Measurements from ENCODE around the gene TEX11. TPM values are rescaled to one million over a fixed set of nuclear protein-coding genes. Genes with fewer than 3 reads are reported as not detected.

Gene TEX11
- not detected for total RNA-seq

DNA sequence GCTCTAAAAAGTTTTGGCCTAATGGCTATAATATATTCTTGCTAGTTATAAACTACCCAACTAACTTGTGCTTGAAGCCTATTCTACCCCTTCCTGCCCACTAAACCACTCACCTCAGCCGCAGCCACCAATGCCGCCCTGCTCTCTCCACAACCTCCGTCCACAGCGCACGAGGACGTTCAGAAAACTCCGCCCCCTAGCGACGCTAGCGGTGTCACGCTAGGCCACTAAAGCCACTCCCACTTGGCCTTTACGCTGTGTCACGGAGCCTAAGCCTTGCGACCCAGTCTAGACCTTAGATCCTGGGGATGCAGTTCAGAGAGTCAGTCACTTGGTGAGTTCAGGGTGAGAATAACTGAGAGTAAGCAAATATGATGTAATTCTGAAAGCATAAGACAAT, at the start of gene TEX11:
Gene TEX11, minus strand, starts transcription at position 171 of the 400 bp plus-strand sequence. CDS start 922 bp downstream, outside the sequence.
- 77% methylated on average over 14 of the region's 14 CpGs for WGBS
- Histone ChIP-seq H3K4me3 (no peak within 1 kb of the TSS), H3K27ac (no peak within 1 kb of the TSS), H3K27me3 (no peaks in the 10 kb centered on the region), H3K36me3 (no peaks in the 10 kb centered on the region), H3K9me3 (no peaks in the 10 kb centered on the region), H3K4me1 (no peaks in the 10 kb centered on the region)
- TF ChIP-seq POLR2AphosphoS5 (IDR thresholded peaks at IDR 0.05) = no peak
- TF ChIP-seq, protein P1, sequence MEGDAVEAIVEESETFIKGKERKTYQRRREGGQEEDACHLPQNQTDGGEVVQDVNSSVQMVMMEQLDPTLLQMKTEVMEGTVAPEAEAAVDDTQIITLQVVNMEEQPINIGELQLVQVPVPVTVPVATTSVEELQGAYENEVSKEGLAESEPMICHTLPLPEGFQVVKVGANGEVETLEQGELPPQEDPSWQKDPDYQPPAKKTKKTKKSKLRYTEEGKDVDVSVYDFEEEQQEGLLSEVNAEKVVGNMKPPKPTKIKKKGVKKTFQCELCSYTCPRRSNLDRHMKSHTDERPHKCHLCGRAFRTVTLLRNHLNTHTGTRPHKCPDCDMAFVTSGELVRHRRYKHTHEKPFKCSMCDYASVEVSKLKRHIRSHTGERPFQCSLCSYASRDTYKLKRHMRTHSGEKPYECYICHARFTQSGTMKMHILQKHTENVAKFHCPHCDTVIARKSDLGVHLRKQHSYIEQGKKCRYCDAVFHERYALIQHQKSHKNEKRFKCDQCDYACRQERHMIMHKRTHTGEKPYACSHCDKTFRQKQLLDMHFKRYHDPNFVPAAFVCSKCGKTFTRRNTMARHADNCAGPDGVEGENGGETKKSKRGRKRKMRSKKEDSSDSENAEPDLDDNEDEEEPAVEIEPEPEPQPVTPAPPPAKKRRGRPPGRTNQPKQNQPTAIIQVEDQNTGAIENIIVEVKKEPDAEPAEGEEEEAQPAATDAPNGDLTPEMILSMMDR (IDR thresholded peaks at IDR 0.05) = no peak
- no peak for TF ChIP-seq EP300 (IDR thresholded peaks at IDR 0.05)
- TF ChIP-seq POLR2A (IDR thresholded peaks at IDR 0.05) = no peak
- no peak for DNase-seq (ENCODE audit: low spot score in 2 of 2)

GRCh38 chrX:70954871-70955270, 46.4 kb upstream of the TEX11 start:
- 96% methylated on average over 3 of the region's 3 CpGs for WGBS
- H3K4me3 ChIP-seq = no peak overlapping the region
- H3K9me3 ChIP-seq = no peaks in the 10 kb centered on the region
- no peaks in the 10 kb centered on the region for H3K36me3 ChIP-seq
- no peaks in the 10 kb centered on the region for H3K4me1 ChIP-seq
- no peak overlapping the region for H3K27ac ChIP-seq
- no peak for DNase-seq (ENCODE audit: low spot score in 2 of 2)
- no peaks in the 10 kb centered on the region for H3K27me3 ChIP-seq
- TF ChIP-seq POLR2A (IDR thresholded peaks at IDR 0.05) = no peak
- TF ChIP-seq POLR2AphosphoS5 (IDR thresholded peaks at IDR 0.05) = no peak
- no peak for TF ChIP-seq EP300 (IDR thresholded peaks at IDR 0.05)
- TF ChIP-seq, protein P1 (IDR thresholded peaks at IDR 0.05) = no peak

DNA sequence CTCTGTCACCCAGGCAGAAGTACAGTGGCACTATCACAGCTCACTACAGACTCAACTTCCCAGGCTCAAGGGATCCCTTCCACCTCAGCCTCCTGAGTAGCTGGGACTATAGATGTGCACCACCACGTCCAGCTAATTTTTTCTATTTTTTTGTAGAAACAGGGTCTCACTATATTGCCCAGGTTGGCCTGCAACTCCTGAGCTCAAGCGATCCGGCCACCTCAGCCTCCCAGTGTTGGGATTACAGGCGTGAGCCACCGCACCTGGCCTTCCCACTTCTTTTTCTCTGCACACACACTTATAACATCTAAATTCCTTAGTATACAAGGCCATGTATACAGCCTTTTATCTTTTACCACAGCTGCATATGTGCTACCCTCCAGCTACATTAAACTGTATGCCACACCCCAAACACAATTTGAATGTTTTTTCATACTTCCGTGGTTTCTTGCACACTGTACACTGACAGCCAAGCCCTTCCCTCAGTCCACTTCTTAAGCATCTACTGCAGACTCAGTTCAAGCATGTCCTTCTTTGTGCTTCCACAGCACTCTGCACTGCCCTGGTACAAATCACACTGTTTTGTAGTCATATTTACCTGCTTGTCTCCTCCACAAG, 15.9 kb upstream of the TEX11 start:
- H3K27ac ChIP-seq = no peak overlapping the region
- DNase-seq (ENCODE audit: low spot score in 2 of 2) = no peak
- H3K36me3 ChIP-seq = no peaks in the 10 kb centered on the region
- H3K27me3 ChIP-seq = no peaks in the 10 kb centered on the region
- no peaks in the 10 kb centered on the region for H3K9me3 ChIP-seq
- TF ChIP-seq EP300 (IDR thresholded peaks at IDR 0.05) (no peak), POLR2A (IDR thresholded peaks at IDR 0.05) (no peak), POLR2AphosphoS5 (IDR thresholded peaks at IDR 0.05) (no peak)
- TF ChIP-seq, protein P1 (IDR thresholded peaks at IDR 0.05) = no peak
- H3K4me1 ChIP-seq = no peaks in the 10 kb centered on the region
- 83% methylated on average over 6 of the region's 6 CpGs for WGBS
- no peak overlapping the region for H3K4me3 ChIP-seq

- no peaks in the 10 kb centered on the region for H3K27me3 ChIP-seq
- TF ChIP-seq, protein P1 (IDR thresholded peaks at IDR 0.05) = no peak
- no peak for TF ChIP-seq POLR2AphosphoS5 (IDR thresholded peaks at IDR 0.05)
- no peak for TF ChIP-seq POLR2A (IDR thresholded peaks at IDR 0.05)
- no peak for TF ChIP-seq EP300 (IDR thresholded peaks at IDR 0.05)
- no peaks in the 10 kb centered on the region for H3K36me3 ChIP-seq
- DNase-seq (ENCODE audit: low spot score in 2 of 2) = no peak
- no peaks in the 10 kb centered on the region for H3K4me1 ChIP-seq
- no peaks in the 10 kb centered on the region for H3K9me3 ChIP-seq
- WGBS = 17% methylated on average over 5 of the region's 5 CpGs
- H3K4me3 ChIP-seq = no peak overlapping the region
- no peak overlapping the region for H3K27ac ChIP-seq
Observed at GRCh38 chrX:70922774-70923473, 14.4 kb upstream of the TEX11 start.

DNA sequence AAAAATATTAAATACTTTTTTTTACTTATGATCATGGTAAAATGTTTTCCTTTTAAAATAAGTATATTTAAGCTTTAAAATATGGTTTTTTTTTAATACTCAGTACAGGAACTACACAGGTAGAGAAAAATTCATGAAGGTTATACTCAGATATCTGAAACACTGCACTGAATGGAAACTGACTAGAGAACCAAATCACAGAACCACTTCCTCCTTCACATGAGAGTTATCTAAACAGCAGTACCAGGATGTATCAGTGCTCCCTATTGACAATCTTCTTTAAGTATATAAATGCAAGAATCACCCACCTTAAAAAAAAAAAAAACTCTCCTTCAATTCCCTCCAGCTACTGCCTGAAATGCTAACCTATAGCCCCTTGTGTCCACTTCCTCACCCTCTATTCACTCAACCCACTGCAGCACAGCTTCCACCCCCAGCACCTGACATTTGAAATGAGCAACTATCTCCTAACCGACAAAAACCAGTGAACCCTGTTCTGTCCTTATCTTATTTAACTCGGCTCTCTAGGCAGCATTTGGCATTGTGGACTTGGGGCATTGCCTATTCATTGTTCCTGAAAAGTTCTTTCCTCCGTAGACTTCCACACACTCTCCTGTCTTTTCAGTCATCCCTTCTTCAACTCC, 13.3 kb upstream of the TEX11 start:
- no peak overlapping the region for H3K27ac ChIP-seq
- WGBS = 29% methylated on average over 3 of the region's 3 CpGs
- TF ChIP-seq EP300 (IDR thresholded peaks at IDR 0.05) = no peak
- TF ChIP-seq POLR2AphosphoS5 (IDR thresholded peaks at IDR 0.05) = no peak
- no peak for TF ChIP-seq POLR2A (IDR thresholded peaks at IDR 0.05)
- TF ChIP-seq, protein P1 (IDR thresholded peaks at IDR 0.05) = no peak

More for the DNA sequence above, 13.3 kb upstream of the TEX11 start:
- DNase-seq (ENCODE audit: low spot score in 2 of 2) = no peak
- Histone ChIP-seq H3K4me1 (no peaks in the 10 kb centered on the region), H3K4me3 (no peak overlapping the region), H3K27me3 (no peaks in the 10 kb centered on the region), H3K9me3 (no peaks in the 10 kb centered on the region), H3K36me3 (no peaks in the 10 kb centered on the region)

Data from suprapubic skin (tissue), 4 donors.